SK-N-MC (cell line): ENCODE results near the gene SWSAP1.
"Not testable (repeated sequence)": the region's sequence is repeated elsewhere in the genome, so short reads cannot be mapped to it uniquely, and the experiment has no call there.

Experiments used
- DNase-seq: peaks from one replicate; pipeline ENCODE4 v3.0.0-alpha.2; 2011; ENCODE audit warnings: low read depth, low spot score
- H3K27ac ChIP-seq: fragments of 200-600 bp; sonication (generic); 2 replicates; pipeline ENCODE4 v1.5.1; 2016; ENCODE audit warnings: mixed run types
- H3K36me3 ChIP-seq: fragments of 200-600 bp; sonication (generic); 2 replicates; pipeline ENCODE4 v1.6.1; 2017; ENCODE audit warnings: antibody characterized with exemption, low read length, mixed read lengths; ENCODE audit not compliant: insufficient read depth
- H3K4me3 ChIP-seq: fragments of 200-600 bp; sonication (generic); 2 replicates; pipeline ENCODE4 v1.5.1; 2016
- H3K9ac ChIP-seq: fragments of 200-600 bp; sonication (generic); 2 replicates; pipeline ENCODE4 v1.8.0; 2017; ENCODE audit warnings: mixed run types, mixed read lengths; ENCODE audit not compliant: insufficient read length
- H3K9me3 ChIP-seq: fragments of 200-600 bp; sonication (generic); 2 replicates; pipeline ENCODE4 v1.6.1; 2017; ENCODE audit warnings: low read depth, mild to moderate bottlenecking, antibody characterized with exemption, low read length, moderate library complexity, mixed read lengths
- EZH2 ChIP-seq: fragments of 200-600 bp; sonication (generic); IDR thresholded peaks from one replicate; pipeline ENCODE4 v1.6.1; 2017; ENCODE audit warnings: antibody characterized with exemption
- FOXP2 ChIP-seq: optimal IDR thresholded peaks from 2 replicates; pipeline ENCODE3; 2011; ENCODE audit warnings: mild to moderate bottlenecking, moderate library complexity; ENCODE audit not compliant: insufficient read depth; ENCODE audit errors: extremely low read length, control extremely low read depth
- POLR2AphosphoS5 ChIP-seq: IDR thresholded peaks from 2 replicates; pipeline ENCODE4 v1.6.1; 2012; ENCODE audit warnings: mild to moderate bottlenecking, low read depth, low read length, borderline replicate concordance

SWSAP1 gene

DNA sequence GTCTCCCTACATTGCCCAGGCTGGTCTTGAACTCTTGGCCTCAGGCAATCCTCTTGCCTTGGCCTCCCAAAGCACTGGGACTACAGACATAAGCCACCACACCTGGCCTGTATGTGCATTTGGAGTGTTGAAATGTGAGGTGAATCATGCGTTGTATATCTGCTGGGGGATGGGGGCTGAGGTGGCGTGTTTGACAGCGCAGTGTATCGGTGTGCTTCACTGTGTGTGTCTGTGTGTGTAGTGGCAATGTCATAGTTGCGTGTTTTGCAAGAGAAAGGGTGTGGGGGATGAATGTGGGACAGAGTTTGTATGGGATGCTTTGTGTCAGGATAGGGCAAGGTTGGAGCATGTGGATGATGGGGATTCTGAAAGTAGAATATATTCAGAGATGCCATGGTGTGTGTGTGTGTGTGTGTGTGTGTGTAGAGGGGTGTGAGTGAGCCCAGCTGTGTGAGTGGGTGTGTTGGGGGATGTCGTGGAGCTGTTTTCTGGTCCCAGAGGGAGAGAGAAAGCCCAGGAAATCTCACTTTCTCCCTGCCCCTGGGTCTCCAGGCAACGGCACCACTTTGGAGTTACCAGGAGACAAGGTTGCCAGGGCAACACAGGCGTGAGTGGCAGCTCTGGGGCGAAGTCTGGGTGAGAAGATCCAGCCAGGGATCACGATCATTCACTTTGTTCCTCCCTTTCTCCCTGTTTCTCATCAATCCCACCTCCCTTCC lies 1.1 kb upstream of the SWSAP1 start:
- Histone ChIP-seq H3K9me3 (no peaks in the 10 kb centered on the region), H3K4me3 (no peak overlapping the region), H3K9ac (no peak overlapping the region), H3K36me3 (peaks cover 5% of the 10 kb centered on the region; the same call in 1 of the 2 replicates), H3K27ac (no peak overlapping the region)
- no peak for DNase-seq
- TF ChIP-seq EZH2: no peak

DNA sequence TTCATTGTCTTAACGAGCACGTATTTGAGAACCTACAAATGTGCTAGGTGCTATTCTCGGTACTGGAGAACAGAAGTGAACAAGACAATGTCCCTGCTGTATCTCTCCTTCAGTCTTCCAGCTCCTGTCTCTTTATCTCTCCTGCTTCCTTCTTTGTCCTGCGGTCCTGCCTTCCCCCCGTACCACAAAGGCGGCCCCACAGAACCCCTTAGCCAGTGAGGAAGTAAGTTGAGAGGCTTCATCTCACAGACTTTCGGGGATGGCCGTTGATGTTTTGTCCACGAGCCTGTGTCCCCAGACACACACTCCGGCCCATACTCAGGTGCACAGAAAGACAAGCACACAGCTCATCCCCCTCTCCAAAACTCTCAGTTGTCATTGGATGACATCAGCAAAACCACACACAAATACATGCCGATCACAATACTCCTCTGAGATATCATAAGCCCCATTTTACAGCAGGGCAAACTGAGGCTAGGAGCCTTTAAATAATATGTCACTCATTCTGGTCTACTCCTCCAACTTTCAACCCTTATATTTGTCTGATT lies 507 bp upstream of the SWSAP1 start:
- Histone ChIP-seq H3K4me3 (peak overlapping the region; percentile 92), H3K27ac (no peak overlapping the region), H3K9ac (no peak overlapping the region), H3K36me3 (peaks cover 6% of the 10 kb centered on the region; the same call in 1 of the 2 replicates), H3K9me3 (no peaks in the 10 kb centered on the region)
- no peak for DNase-seq
- TF ChIP-seq POLR2AphosphoS5 (no peak), FOXP2 (no peak), EZH2 (no peak)

DNA sequence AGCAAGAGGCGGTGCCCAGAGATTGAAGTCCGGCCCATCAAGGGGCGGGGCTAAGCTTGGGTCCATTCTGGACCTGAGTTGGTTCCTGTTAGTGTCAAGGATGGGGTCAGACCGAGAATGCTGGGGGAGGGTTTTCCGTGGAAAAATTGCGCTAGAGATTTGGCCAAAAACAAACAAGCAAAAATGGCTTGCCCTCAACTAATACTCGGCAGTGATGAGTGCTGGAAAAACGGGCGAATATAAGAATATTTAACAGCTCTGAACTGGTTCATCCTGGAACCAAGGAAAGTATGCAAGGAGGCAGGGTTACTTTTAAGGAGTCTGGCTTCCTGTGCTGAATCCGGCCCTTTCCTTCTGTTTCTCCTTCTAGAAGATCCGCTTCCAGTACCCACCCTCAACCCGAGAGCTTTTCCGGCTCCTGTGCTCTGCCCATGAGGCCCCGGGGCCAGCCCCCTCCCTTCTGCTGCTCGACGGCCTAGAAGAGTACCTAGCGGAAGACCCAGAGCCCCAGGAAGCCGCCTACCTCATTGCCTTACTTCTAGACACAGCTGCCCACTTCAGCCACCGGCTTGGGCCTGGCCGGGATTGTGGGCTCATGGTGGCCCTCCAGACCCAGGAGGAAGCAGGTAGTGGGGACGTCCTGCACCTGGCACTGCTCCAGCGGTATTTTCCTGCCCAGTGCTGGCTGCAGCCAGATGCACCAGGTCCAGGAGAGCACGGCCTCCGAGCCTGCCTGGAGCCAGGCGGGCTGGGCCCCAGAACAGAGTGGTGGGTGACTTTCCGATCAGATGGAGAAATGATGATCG lies 880 bp downstream of the SWSAP1 start:
- Histone ChIP-seq H3K36me3 (peaks cover 6% of the 10 kb centered on the region; the same call in 1 of the 2 replicates), H3K27ac (peak overlapping the region; percentile 76; the same call in 1 of the 2 replicates), H3K9me3 (no peaks in the 10 kb centered on the region), H3K9ac (peak overlapping the region; percentile 48), H3K4me3 (peak overlapping the region; percentile 92)
- TF ChIP-seq EZH2: no peak
- TF ChIP-seq POLR2AphosphoS5: no peak
- TF ChIP-seq FOXP2: no peak
- no peak for DNase-seq

GRCh38 chr19:11377237-11377636 lies 2.8 kb downstream of the SWSAP1 start:
- no peak overlapping the region for H3K4me3 ChIP-seq
- no peak overlapping the region for H3K9ac ChIP-seq
- peaks cover 6% of the 10 kb centered on the region; the same call in 1 of the 2 replicates for H3K36me3 ChIP-seq
- DNase-seq: no peak
- peak overlapping the region; percentile 22; the same call in 1 of the 2 replicates for H3K27ac ChIP-seq
- TF ChIP-seq FOXP2 (no peak), EZH2 (no peak), POLR2AphosphoS5 (no peak)
- no peaks in the 10 kb centered on the region for H3K9me3 ChIP-seq

DNA sequence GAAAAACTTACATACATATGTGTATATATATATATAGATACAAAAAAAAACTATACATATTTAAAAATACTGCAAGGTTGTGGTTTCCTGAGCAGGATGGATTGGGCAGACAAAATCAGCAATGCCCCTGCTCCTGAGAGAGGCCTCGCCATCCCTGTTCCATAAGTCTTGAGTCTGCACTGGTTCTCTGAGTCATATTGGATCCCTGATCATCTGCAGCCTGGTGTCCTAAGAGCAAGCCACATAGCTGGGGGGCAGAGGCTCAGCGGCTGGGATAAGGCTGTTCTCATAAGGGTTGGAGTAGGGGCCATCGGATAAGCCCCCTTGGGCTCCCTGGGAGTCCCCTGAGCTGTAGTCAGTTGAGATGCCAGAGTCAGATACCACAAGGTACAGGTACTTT lies 3.3 kb downstream of the SWSAP1 start:
- TF ChIP-seq EZH2 (no peak), POLR2AphosphoS5 (no peak), FOXP2 (no peak)
- no peaks in the 10 kb centered on the region for H3K9me3 ChIP-seq
- no peak overlapping the region for H3K4me3 ChIP-seq
- H3K9ac ChIP-seq: no peak overlapping the region
- no peak for DNase-seq
- no peak overlapping the region for H3K27ac ChIP-seq
- peaks cover 6% of the 10 kb centered on the region; the same call in 1 of the 2 replicates for H3K36me3 ChIP-seq

- Histone ChIP-seq H3K27ac (no peak overlapping the region), H3K9me3 (no peaks in the 10 kb centered on the region), H3K4me3 (no peak overlapping the region), H3K9ac (no peak overlapping the region), H3K36me3 (peaks cover 6% of the 10 kb centered on the region; the same call in 1 of the 2 replicates)
- TF ChIP-seq FOXP2 (no peak), EZH2 (no peak), POLR2AphosphoS5 (no peak)
- DNase-seq: no peak
Measured at GRCh38 chr19:11378319-11379189, 4.1 kb downstream of the SWSAP1 start.

- not testable (repeated sequence) for H3K27ac ChIP-seq
Measured at GRCh38 chr19:11379269-11379845, 4.9 kb downstream of the SWSAP1 start.

More at GRCh38 chr19:11379269-11379845, 4.9 kb downstream of the SWSAP1 start:
- not testable (repeated sequence) for H3K9ac ChIP-seq, H3K9me3 ChIP-seq, DNase-seq, H3K4me3 ChIP-seq, H3K36me3 ChIP-seq
